GM23338 (cell line): ENCODE measurements around the gene CCAR1. TPM values are rescaled to one million over a fixed set of nuclear protein-coding genes. Genes with fewer than 3 reads are reported as not detected.

Experiments
- ATAC-seq: fragments of 200-7000 bp; cut with Tn5 transposase; 3 replicates; pipeline ENCODE4 v1.9.1; 2020
- DNase-seq: peaks from one replicate; pipeline ENCODE4 v3.0.0-alpha.2; 2015; ENCODE audit warnings: low spot score
- H2AFZ ChIP-seq: fragments of 200-600 bp; sonication (generic); 2 replicates; pipeline ENCODE4 v1.8.0; 2016; ENCODE audit warnings: antibody characterized with exemption, mild to moderate bottlenecking, moderate library complexity
- H3F3A ChIP-seq: fragments of 200-600 bp; sonication (generic); replicated peaks from 2 replicates; pipeline ENCODE4 v1.8.0; 2017; ENCODE audit warnings: antibody characterized with exemption, mixed run types, low read depth
- H3K27ac ChIP-seq: fragments of 200-600 bp; sonication (generic); 2 replicates; pipeline ENCODE4 v1.6.1; 2016; ENCODE audit warnings: low read depth
- H3K27me3 ChIP-seq: fragments of 200-600 bp; sonication (generic); 2 replicates; pipeline ENCODE4 v1.8.0; 2016; ENCODE audit warnings: mild to moderate bottlenecking, mixed run types, moderate library complexity; ENCODE audit not compliant: insufficient read depth
- H3K36me3 ChIP-seq: fragments of 200-600 bp; sonication (generic); 2 replicates; pipeline ENCODE4 v1.8.0; 2016; ENCODE audit warnings: mild to moderate bottlenecking; ENCODE audit not compliant: insufficient read depth
- H3K4me1 ChIP-seq: fragments of 200-600 bp; sonication (generic); 2 replicates; pipeline ENCODE4 v1.8.0; 2016; ENCODE audit warnings: mild to moderate bottlenecking, moderate library complexity; ENCODE audit not compliant: insufficient read depth
- H3K4me2 ChIP-seq: fragments of 200-600 bp; sonication (generic); 2 replicates; pipeline ENCODE4 v1.7.1; 2017; ENCODE audit warnings: mixed run types
- H3K4me3 ChIP-seq: fragments of 200-600 bp; sonication (generic); 2 replicates; pipeline ENCODE4 v1.6.1; 2016; ENCODE audit warnings: mixed run types
- H3K79me2 ChIP-seq: fragments of 200-600 bp; sonication (generic); replicated peaks from 2 replicates; pipeline ENCODE4 v1.8.0; 2017; ENCODE audit warnings: mild to moderate bottlenecking; ENCODE audit not compliant: insufficient read depth
- H3K9me2 ChIP-seq: fragments of 200-600 bp; sonication (generic); 2 replicates; pipeline ENCODE4 v1.8.0; 2017; ENCODE audit not compliant: insufficient read depth
- H4K20me1 ChIP-seq: fragments of 200-600 bp; sonication (generic); replicated peaks from 2 replicates; pipeline ENCODE4 v1.8.0; 2017; ENCODE audit warnings: mild to moderate bottlenecking; ENCODE audit not compliant: insufficient read depth
- H3K27ac Mint-ChIP-seq: 2 replicates; pipeline ENCODE4 v1.8.0; 2020; ENCODE audit warnings: inconsistent platforms, mild to moderate bottlenecking, moderate library complexity, mixed read lengths
- H3K27me3 Mint-ChIP-seq: 3 replicates; pipeline ENCODE4 v1.8.0; 2022; ENCODE audit warnings: low read depth, mild to moderate bottlenecking, moderate library complexity, mixed read lengths, inconsistent platforms; ENCODE audit not compliant: insufficient read depth, poor library complexity
- H3K36me3 Mint-ChIP-seq: 3 replicates; pipeline ENCODE4 v1.8.0; 2021; ENCODE audit warnings: low read depth, mild to moderate bottlenecking, inconsistent platforms, moderate library complexity, mixed read lengths
- H3K4me1 Mint-ChIP-seq: 3 replicates; pipeline ENCODE4 v1.8.0; 2020; ENCODE audit warnings: mild to moderate bottlenecking, inconsistent platforms, mixed read lengths
- H3K4me3 Mint-ChIP-seq: 3 replicates; pipeline ENCODE4 v1.8.0; 2021; ENCODE audit warnings: moderate library complexity, mild to moderate bottlenecking, inconsistent platforms, mixed read lengths
- H3K9me3 Mint-ChIP-seq: 3 replicates; pipeline ENCODE4 v1.8.0; 2020; ENCODE audit warnings: moderate library complexity, mild to moderate bottlenecking, inconsistent platforms, mixed read lengths
- CREB1 ChIP-seq: fragments of 250-450 bp; sonication (Bioruptor Pico); IDR thresholded peaks from 2 replicates; pipeline ENCODE4 v1.5.0; 2020; ENCODE audit warnings: low read depth, mild to moderate bottlenecking, moderate library complexity
- EZH2 ChIP-seq: fragments of 200-600 bp; sonication (generic); IDR thresholded peaks from one replicate; pipeline ENCODE4 v1.8.0; 2017; ENCODE audit warnings: antibody characterized with exemption, mild to moderate bottlenecking, low read depth; ENCODE audit not compliant: unreplicated experiment
- EZH2phosphoT487 ChIP-seq: fragments of 200-600 bp; sonication (generic); IDR thresholded peaks from one replicate; pipeline ENCODE4 v1.8.1; 2018; ENCODE audit warnings: antibody characterized with exemption; ENCODE audit not compliant: unreplicated experiment
- POLR2AphosphoS5 ChIP-seq: IDR thresholded peaks from 2 replicates; pipeline ENCODE4 v1.6.1; 2016; ENCODE audit warnings: antibody characterized with exemption, low read depth
- REST ChIP-seq: IDR thresholded peaks from one replicate; pipeline ENCODE4 v1.6.1; 2018; ENCODE audit warnings: antibody characterized with exemption; ENCODE audit not compliant: unreplicated experiment
- ZNF114 ChIP-seq: fragments of 250-450 bp; sonication (Bioruptor Pico); IDR thresholded peaks from 2 replicates; pipeline ENCODE4 v1.5.0; 2020; ENCODE audit warnings: mild to moderate bottlenecking, moderate library complexity
- ZNF462 ChIP-seq: fragments of 250-450 bp; sonication (Bioruptor Pico); IDR thresholded peaks from 2 replicates; pipeline ENCODE4 v1.5.0; 2020; ENCODE audit warnings: mild to moderate bottlenecking, moderate library complexity
- polyA plus RNA-seq: library from polyadenylated mRNA; unstranded; fragments of >200 nt; fragmentation: Nextera tagmentation; extraction: Ambion mirVana; gene quantifications from 2 replicates; pipeline ENCODE4 v1.2.1, GENCODE V29; 2016
- total RNA-seq: library from RNA; depleted of rRNA; stranded (reverse); fragments of >200 nt; shearing (Covaris generic); gene quantifications from 2 replicates; pipeline ENCODE4 v1.2.3, GENCODE V29; 2014

CCAR1 gene
- total and polyA plus RNA-seq, 2 experiments from 2014 or later, result 118 to 121 TPM

GRCh38 chr10:68812420-68812819 is 91.4 kb downstream of the CCAR1 start (continued):
- no peak for TF ChIP-seq EZH2

- Histone ChIP-seq H3F3A (no peaks in the 10 kb centered on the region), H3K4me2 (no peak overlapping the region), H2AFZ (no peak overlapping the region), H3K27me3 (no peaks in the 10 kb centered on the region), H3K9me2 (no peaks in the 10 kb centered on the region), H3K36me3 (no peaks in the 10 kb centered on the region), H4K20me1 (no peaks in the 10 kb centered on the region; the same call in 1 of the 2 replicates), H3K4me1 (no peaks in the 10 kb centered on the region), H3K79me2 (no peaks in the 10 kb centered on the region), H3K27ac (no peak overlapping the region), H3K4me3 (no peak overlapping the region)
- Mint-ChIP-seq H3K27me3 (peaks cover 8% of the 10 kb centered on the region), H3K36me3 (no peaks in the 10 kb centered on the region), H3K4me1 (peaks cover 6% of the 10 kb centered on the region; the same call in 1 of the 3 replicates), H3K27ac (no peak overlapping the region), H3K4me3 (no peak overlapping the region), H3K9me3 (no peaks in the 10 kb centered on the region)
- ATAC-seq (no peak), DNase-seq (no peak)
- TF ChIP-seq CREB1 (CRISPR knock-in tag) (no peak), ZNF462 (CRISPR knock-in tag) (no peak), EZH2phosphoT487 (no peak), POLR2AphosphoS5 (no peak), REST (no peak), ZNF114 (CRISPR knock-in tag) (no peak)
These were observed 92.5 kb downstream of the CCAR1 start for GRCh38 chr10:68813559-68813958.
